Heart right ventricle (tissue), 16 donors: ENCODE results near the gene ZNF236. TPM values are rescaled to one million over a fixed set of nuclear protein-coding genes. Genes with fewer than 3 reads are reported as not detected.

Source experiments
- ATAC-seq, 8 donors: fragments of 200-7000 bp; cut with Tn5 transposase; one replicate each; pipeline ENCODE4 v1.9.1; 2020; ENCODE audit warnings: mild to moderate bottlenecking in 8 of 8, moderate library complexity in 8 of 8, moderate number of reproducible peaks in 1 of 8
- DNase-seq, 2 donors: peaks; one replicate each; pipeline ENCODE4 v3.0.0-alpha.2; 2020
- H3K27ac ChIP-seq, 10 donors: fragments of 200-600 bp; sonication (generic) in 2 of 10; one replicate each; pipeline versions ENCODE4 v1.5.0 to v1.8.0; 2020 to 2022; ENCODE audit warnings: mild to moderate bottlenecking in 3 of 10
- H3K27me3 ChIP-seq, 7 donors: fragments of 200-600 bp; one replicate each; pipeline ENCODE4 v1.8.0; 2021 to 2022; ENCODE audit warnings: mild to moderate bottlenecking in 2 of 7
- H3K36me3 ChIP-seq, 9 donors: fragments of 200-600 bp; sonication (generic) in 1 of 9; one replicate each; pipeline versions ENCODE4 v1.5.0 to v1.8.0; 2020 to 2022; ENCODE audit warnings: mild to moderate bottlenecking in 2 of 9
- H3K4me1 ChIP-seq, 9 donors: fragments of 200-600 bp; sonication (generic) in 1 of 9; one replicate each; pipeline versions ENCODE4 v1.5.0 to v1.8.0; 2020 to 2022; ENCODE audit warnings: mild to moderate bottlenecking in 4 of 9
- H3K4me3 ChIP-seq, 10 donors: fragments of 200-600 bp; sonication (generic) in 2 of 10; one replicate each; pipeline versions ENCODE4 v1.5.0 to v1.8.0; 2020 to 2022; ENCODE audit warnings: mild to moderate bottlenecking in 7 of 10, moderate library complexity in 2 of 10
- H3K9me3 ChIP-seq, 11 donors: fragments of 200-600 bp in 10 of 11; sonication (generic) in 2 of 11; one replicate each; pipeline versions ENCODE4 v1.5.0 to v1.8.0; 2013 to 2022; ENCODE audit warnings: mild to moderate bottlenecking in 2 of 11, control low read depth in 1 of 11, moderate library complexity in 1 of 11
- WGBS, 2 donors: extraction: QIAGEN DNeasy Blood & Tissue Kit; methylation state at CpG; one replicate each; pipeline ENCODE4 v1.1.7; 2013; ENCODE audit warnings: inconsistent platforms in 1 of 2; 5-methylcytosine and 5-hydroxymethylcytosine counted together
- intact Hi-C, 10 donors: fragments of 100-400 bp; cut with DNase I; formaldehyde crosslinking; loops; one replicate each; pipeline versions ENCODE4 v1.11.1 to v1.14.2; 2022
- polyA plus RNA-seq, 2 donors: library from polyadenylated mRNA; stranded (reverse); fragments of 200-250 nt; gene quantifications; one replicate each; pipeline ENCODE4 v1.2.3, GENCODE V29; 2013
- total RNA-seq, 10 donors: library from RNA; stranded (reverse); fragmentation: NEBNext Ultra II Directional in 3 of 10; extraction: Animal tissue kit (Norgen Biotek cat#: 25700) in 3 of 10; gene quantifications; one replicate each; pipeline versions ENCODE4 v1.2.1 to v1.2.4, GENCODE V29; 2021 to 2023
- TF ChIP-seq, protein P1 (sequence below), 9 donors: fragments of 200-600 bp; sonication (generic) in 2 of 9; IDR thresholded peaks; one replicate each; pipeline versions ENCODE4 v1.5.0 to v1.8.0; 2021 to 2022; ENCODE audit warnings: antibody characterized with exemption in 9 of 9, mild to moderate bottlenecking in 5 of 9, moderate library complexity in 1 of 9
- donor health status: Arrhythmogenic right ventricular cardiomyopathy.
- donor health status: ischemic (EF 13 %, LVEDD 7.1; RV severe dilation, severe dysfunction).
- donor health status: healthy with polysubstance abuse.
- donor health status: DM: no; HTN: yes; CAD: no.
- donor health status: DM: no; HTN: no; CAD: no.
- donor health status: ischemic (EF 25% LVEDD 6.9; RV normal size, moderate dysfunction).
- donor health status: ischemic (EF 25% LVEDD 5.7; RV mildly dilated, moderate dysfunction).
- donor health status: healthy.
- donor health status: DM: yes; HTN: yes; CAD: no.
- donor health status: Ischemic cardiomyopathy.
- donor health status: ischemic (EF 35%, LVEDD 5.7; RV mildly dilated, moderate dysfunction).
- donor health status: nonischemic (EF 11% LVEDD 7.7; RV severe dilation, severe dysfunction).
- donor health status: DM: yes; HTN: yes; CAD: no.
- donor health status: PGD.
- donor health status: ischemic (EF 29% LVEDD 5.4; RV normal size, mild dysfunction).
- donor health status: nonischemic (EF 23%, LVEDD 6.1; RV moderate dilation, normal function).

Gene ZNF236
- total and polyA plus RNA-seq, 12 donors = 0.75 to 14.9 (median 12.1) TPM

DNA sequence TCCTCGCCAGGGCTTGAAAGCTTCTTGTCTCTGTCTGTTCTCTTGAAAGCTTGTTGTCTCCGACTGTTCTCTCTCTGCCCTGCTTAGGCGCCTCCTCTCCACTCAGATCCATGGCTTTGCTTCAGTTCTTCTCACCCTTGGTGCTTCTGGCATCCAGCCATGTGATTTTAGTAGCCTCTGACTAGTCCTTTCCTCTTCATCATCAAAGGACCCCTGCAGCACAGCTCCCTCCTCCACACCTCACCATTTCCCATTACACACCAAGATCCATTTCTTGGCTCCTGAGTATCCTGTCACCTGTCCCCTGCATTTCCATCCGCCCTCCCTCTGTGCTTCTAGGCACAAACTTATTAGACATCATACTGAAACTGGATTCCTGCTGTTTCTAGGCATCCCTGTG is 59.4 kb downstream of the ZNF236 start:
- 95 to 97% methylated on average over 4 of the region's 4 CpGs for WGBS, 2 donors
- H3K27me3 ChIP-seq = no peaks in the 10 kb centered on the region
- DNase-seq (no peak), ATAC-seq (no peak)
- TF ChIP-seq, protein P1, sequence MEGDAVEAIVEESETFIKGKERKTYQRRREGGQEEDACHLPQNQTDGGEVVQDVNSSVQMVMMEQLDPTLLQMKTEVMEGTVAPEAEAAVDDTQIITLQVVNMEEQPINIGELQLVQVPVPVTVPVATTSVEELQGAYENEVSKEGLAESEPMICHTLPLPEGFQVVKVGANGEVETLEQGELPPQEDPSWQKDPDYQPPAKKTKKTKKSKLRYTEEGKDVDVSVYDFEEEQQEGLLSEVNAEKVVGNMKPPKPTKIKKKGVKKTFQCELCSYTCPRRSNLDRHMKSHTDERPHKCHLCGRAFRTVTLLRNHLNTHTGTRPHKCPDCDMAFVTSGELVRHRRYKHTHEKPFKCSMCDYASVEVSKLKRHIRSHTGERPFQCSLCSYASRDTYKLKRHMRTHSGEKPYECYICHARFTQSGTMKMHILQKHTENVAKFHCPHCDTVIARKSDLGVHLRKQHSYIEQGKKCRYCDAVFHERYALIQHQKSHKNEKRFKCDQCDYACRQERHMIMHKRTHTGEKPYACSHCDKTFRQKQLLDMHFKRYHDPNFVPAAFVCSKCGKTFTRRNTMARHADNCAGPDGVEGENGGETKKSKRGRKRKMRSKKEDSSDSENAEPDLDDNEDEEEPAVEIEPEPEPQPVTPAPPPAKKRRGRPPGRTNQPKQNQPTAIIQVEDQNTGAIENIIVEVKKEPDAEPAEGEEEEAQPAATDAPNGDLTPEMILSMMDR (IDR thresholded peaks at IDR 0.05) = no peak
- intact Hi-C loops = loop anchor here in 1 of 10 donors (5.0 to 10.0 kb wide), 2 partner anchors 77 to 101 kb away; no protein-coding TSS in a partner anchor
- no peak overlapping the region for H3K27ac ChIP-seq
- H3K4me3 ChIP-seq = no peak overlapping the region
- no peaks in the 10 kb centered on the region for H3K4me1 ChIP-seq
- H3K9me3 ChIP-seq = no peaks in the 10 kb centered on the region
- peaks cover 0 to 99% (median 26%) of the 10 kb centered on the region in 9 donors for H3K36me3 ChIP-seq

- no peak overlapping the region for H3K27ac ChIP-seq
- no peaks in the 10 kb centered on the region for H3K27me3 ChIP-seq
- H3K4me3 ChIP-seq = no peak overlapping the region
- TF ChIP-seq, protein P1 (IDR thresholded peaks at IDR 0.05) = no peak
- no peak for ATAC-seq
- H3K36me3 ChIP-seq = peaks cover 0 to 99% (median 26%) of the 10 kb centered on the region in 9 donors
- intact Hi-C loops = loop anchor here in 1 of 10 donors (5.0 to 10.0 kb wide), 2 partner anchors 77 to 100 kb away; no protein-coding TSS in a partner anchor
- H3K9me3 ChIP-seq = no peaks in the 10 kb centered on the region
- 68 to 77% methylated on average over 5 of the region's 5 CpGs for WGBS, 2 donors
- DNase-seq = no peak
- no peaks in the 10 kb centered on the region for H3K4me1 ChIP-seq
Measured at GRCh38 chr18:76882146-76882545, 59.8 kb downstream of the ZNF236 start.

GRCh38 chr18:76885001-76885400 is 62.6 kb downstream of the ZNF236 start:
- WGBS, 2 donors = 95 to 98% methylated on average over 5 of the region's 5 CpGs
- no peak overlapping the region for H3K4me3 ChIP-seq
- DNase-seq = no peak
- H3K27ac ChIP-seq = no peak overlapping the region
- no peaks in the 10 kb centered on the region for H3K27me3 ChIP-seq
- no peaks in the 10 kb centered on the region for H3K9me3 ChIP-seq
- intact Hi-C loops = loop anchor here in 1 of 10 donors (10.0 kb wide), 1 partner anchor 80 kb away; no protein-coding TSS in a partner anchor
- TF ChIP-seq, protein P1 (IDR thresholded peaks at IDR 0.05) = no peak
- no peaks in the 10 kb centered on the region for H3K4me1 ChIP-seq
- H3K36me3 ChIP-seq = peaks cover 0 to 97% (median 26%) of the 10 kb centered on the region in 9 donors
- no peak for ATAC-seq

GRCh38 chr18:76886112-76886511 is 63.8 kb downstream of the ZNF236 start:
- DNase-seq = no peak
- ATAC-seq = no peak
- Histone ChIP-seq H3K9me3 (no peaks in the 10 kb centered on the region), H3K4me1 (no peaks in the 10 kb centered on the region), H3K27ac (no peak overlapping the region), H3K4me3 (no peak overlapping the region), H3K27me3 (no peaks in the 10 kb centered on the region), H3K36me3 (peaks cover 0 to 95% (median 19%) of the 10 kb centered on the region in 9 donors)
- TF ChIP-seq, protein P1 (IDR thresholded peaks at IDR 0.05) = no peak
- 87 to 91% methylated on average over 7 of the region's 7 CpGs for WGBS, 2 donors
- intact Hi-C loops = loop anchor here in 1 of 10 donors (10.0 kb wide), 1 partner anchor 81 kb away; no protein-coding TSS in a partner anchor
